ENCODE data around the gene NPC1. TPM values are rescaled to one million over a fixed set of nuclear protein-coding genes. Genes with fewer than 3 reads are reported as not detected.

Gene NPC1
- total and polyA plus RNA-seq, 2 donors, result 12.5 to 19.8 TPM

DNA sequence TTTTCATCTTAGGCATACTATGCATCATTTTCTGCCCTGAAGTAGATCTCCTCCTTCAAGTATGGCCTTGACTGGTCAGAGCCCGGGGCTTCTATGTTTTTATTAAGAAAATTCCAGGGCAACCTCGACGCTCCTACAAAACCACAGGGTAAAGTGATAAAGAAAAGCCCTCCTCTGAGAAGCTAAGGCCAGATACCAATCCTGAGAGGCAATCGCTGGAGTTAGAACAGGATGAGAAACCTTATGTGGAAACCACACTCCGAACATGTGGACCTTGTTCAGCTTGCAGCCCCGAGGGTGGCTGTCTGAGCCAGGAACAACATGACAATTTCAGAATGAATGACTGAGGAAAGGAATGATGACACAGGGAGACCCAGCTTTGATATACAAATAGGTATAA, 47.4 kb downstream of the NPC1 start:
- Histone ChIP-seq H3K9me3 (ENCODE audit: control insufficient read depth in 2 of 2, insufficient read depth in 1 of 2, low read length in 1 of 2) (no peaks in the 10 kb centered on the region), H3K27ac (ENCODE audit: low read depth in 1 of 2, low read length in 1 of 2) (no peak overlapping the region), H3K4me1 (ENCODE audit: control insufficient read depth in 2 of 2, insufficient read depth in 2 of 2, low read length in 2 of 2) (peaks cover 10 to 34% of the 10 kb centered on the region in 2 donors), H3K27me3 (ENCODE audit: control insufficient read depth in 2 of 2, insufficient read depth in 1 of 2, low read length in 1 of 2) (no peaks in the 10 kb centered on the region), H3K4me3 (ENCODE audit: low read length in 2 of 2) (no peak overlapping the region), H3K36me3 (ENCODE audit: control insufficient read depth in 2 of 2, insufficient read depth in 2 of 2, low read length in 1 of 2) (peaks cover 72 to 81% of the 10 kb centered on the region in 2 donors)
- WGBS, result 94% methylated on average over 6 of the region's 6 CpGs
- DNase-seq (ENCODE audit: low read depth in 6 of 9, low spot score in 9 of 9), result no peak

DNA sequence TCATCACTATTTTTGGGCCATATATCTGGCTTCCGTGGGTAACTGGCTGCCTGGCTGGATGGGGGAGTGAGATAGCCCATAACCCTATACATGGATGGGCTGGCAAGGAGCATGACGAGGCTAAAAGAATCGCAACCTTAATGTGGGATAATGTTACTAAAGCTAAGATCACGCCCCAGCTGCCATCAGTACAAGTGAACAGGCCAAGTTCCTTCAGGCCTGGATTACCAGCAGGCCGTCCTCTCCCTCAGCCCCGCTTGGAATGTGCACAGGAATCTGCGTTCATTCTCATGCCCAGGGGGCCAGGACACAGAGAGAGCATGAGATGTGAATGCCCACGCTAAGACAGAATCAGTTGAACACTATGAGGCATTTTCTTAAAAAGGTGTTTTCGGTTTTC, 48.3 kb downstream of the NPC1 start:
- Histone ChIP-seq H3K27me3 (ENCODE audit: control insufficient read depth in 2 of 2, insufficient read depth in 1 of 2, low read length in 1 of 2) (no peaks in the 10 kb centered on the region), H3K36me3 (ENCODE audit: control insufficient read depth in 2 of 2, insufficient read depth in 2 of 2, low read length in 1 of 2) (peaks cover 74 to 81% of the 10 kb centered on the region in 2 donors), H3K27ac (ENCODE audit: low read depth in 1 of 2, low read length in 1 of 2) (no peak overlapping the region), H3K4me3 (ENCODE audit: low read length in 2 of 2) (no peak overlapping the region), H3K9me3 (ENCODE audit: control insufficient read depth in 2 of 2, insufficient read depth in 1 of 2, low read length in 1 of 2) (no peaks in the 10 kb centered on the region), H3K4me1 (ENCODE audit: control insufficient read depth in 2 of 2, insufficient read depth in 2 of 2, low read length in 2 of 2) (peaks cover 10 to 34% of the 10 kb centered on the region in 2 donors)
- 97% methylated on average over 9 of the region's 9 CpGs for WGBS
- no peak for DNase-seq (ENCODE audit: low read depth in 6 of 9, low spot score in 9 of 9)

DNA sequence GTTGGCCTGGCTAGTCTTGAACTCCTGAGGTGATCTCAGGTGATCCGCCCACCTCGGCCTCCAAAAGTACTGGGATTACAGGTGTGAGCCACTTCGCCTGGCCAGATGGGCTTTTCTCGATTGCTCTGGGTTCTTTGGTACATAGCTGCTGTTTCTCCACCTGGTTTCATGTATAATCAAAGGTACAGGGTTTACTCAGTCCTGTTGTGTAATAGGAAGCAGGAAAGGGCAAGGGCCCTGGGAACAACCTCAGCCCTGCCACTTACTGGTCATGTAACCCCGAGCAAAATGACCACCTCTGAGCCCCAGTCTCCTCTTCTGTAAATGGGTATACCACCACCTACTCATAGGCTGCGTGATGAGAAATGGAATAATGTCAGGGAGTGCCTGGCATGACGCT, 49.0 kb downstream of the NPC1 start:
- H3K4me3 ChIP-seq (ENCODE audit: low read length in 2 of 2), result no peak overlapping the region
- no peaks in the 10 kb centered on the region for H3K9me3 ChIP-seq (ENCODE audit: control insufficient read depth in 2 of 2, insufficient read depth in 1 of 2, low read length in 1 of 2)
- no peak for DNase-seq (ENCODE audit: low read depth in 6 of 9, low spot score in 9 of 9)
- H3K4me1 ChIP-seq (ENCODE audit: control insufficient read depth in 2 of 2, insufficient read depth in 2 of 2, low read length in 2 of 2), result peaks cover 9 to 27% of the 10 kb centered on the region in 2 donors
- peaks cover 73 to 82% of the 10 kb centered on the region in 2 donors for H3K36me3 ChIP-seq (ENCODE audit: control insufficient read depth in 2 of 2, insufficient read depth in 2 of 2, low read length in 1 of 2)
- 98% methylated on average over 7 of the region's 7 CpGs for WGBS
- no peaks in the 10 kb centered on the region for H3K27me3 ChIP-seq (ENCODE audit: control insufficient read depth in 2 of 2, insufficient read depth in 1 of 2, low read length in 1 of 2)
- no peak overlapping the region for H3K27ac ChIP-seq (ENCODE audit: low read depth in 1 of 2, low read length in 1 of 2)

DNA sequence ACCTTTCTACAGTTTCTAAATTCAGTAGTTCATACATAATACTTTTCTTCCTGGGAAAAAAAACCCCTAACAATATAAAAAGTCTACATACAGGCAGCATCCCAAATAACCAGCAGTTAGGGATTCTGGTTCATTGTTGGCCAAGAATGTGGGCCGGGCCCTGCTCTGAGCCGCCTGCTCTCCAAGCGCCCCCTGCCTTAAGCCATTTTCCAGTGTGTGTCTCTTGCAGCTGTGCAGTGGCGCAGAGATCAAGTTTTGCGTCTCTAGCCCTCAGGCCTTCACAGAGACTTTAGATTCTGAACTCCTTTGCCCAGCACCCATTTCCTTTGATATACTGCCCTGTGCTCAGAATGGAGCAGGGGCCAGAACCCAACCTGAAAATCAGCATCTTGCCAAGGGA, 50.1 kb downstream of the NPC1 start:
- H3K27me3 ChIP-seq (ENCODE audit: control insufficient read depth in 2 of 2, insufficient read depth in 1 of 2, low read length in 1 of 2), result no peaks in the 10 kb centered on the region
- H3K4me1 ChIP-seq (ENCODE audit: control insufficient read depth in 2 of 2, insufficient read depth in 2 of 2, low read length in 2 of 2), result peaks cover 6 to 16% of the 10 kb centered on the region in 2 donors
- no peak overlapping the region for H3K4me3 ChIP-seq (ENCODE audit: low read length in 2 of 2)
- no peak overlapping the region for H3K27ac ChIP-seq (ENCODE audit: low read depth in 1 of 2, low read length in 1 of 2)
- WGBS, result 97% methylated on average over 5 of the region's 5 CpGs
- no peaks in the 10 kb centered on the region for H3K9me3 ChIP-seq (ENCODE audit: control insufficient read depth in 2 of 2, insufficient read depth in 1 of 2, low read length in 1 of 2)
- DNase-seq (ENCODE audit: low read depth in 6 of 9, low spot score in 9 of 9), result no peak
- peaks cover 78 to 90% of the 10 kb centered on the region in 2 donors for H3K36me3 ChIP-seq (ENCODE audit: control insufficient read depth in 2 of 2, insufficient read depth in 2 of 2, low read length in 1 of 2)

DNA sequence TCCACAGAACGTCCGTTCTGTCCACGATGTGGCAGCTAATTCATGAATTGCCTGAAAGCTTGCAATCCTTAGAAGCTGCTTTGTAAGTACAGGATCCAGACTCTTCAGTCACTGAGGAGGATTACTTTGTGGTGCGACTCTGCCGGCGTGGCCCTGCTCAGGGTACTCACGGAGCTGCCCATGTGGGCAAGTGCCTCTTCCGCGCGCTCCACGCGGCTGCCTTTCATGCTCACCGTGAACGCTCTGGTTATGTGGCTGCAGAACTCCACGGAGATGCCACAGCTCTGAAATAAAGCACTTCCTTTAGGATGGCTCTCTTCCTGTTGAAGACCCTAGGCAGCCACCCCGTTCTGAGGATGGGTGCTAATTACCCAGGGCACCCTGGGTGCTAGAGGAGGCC, 52.0 kb downstream of the NPC1 start:
- Histone ChIP-seq H3K4me1 (ENCODE audit: control insufficient read depth in 2 of 2, insufficient read depth in 2 of 2, low read length in 2 of 2) (no peaks in the 10 kb centered on the region), H3K36me3 (ENCODE audit: control insufficient read depth in 2 of 2, insufficient read depth in 2 of 2, low read length in 1 of 2) (peaks cover 88 to 98% of the 10 kb centered on the region in 2 donors), H3K27ac (ENCODE audit: low read depth in 1 of 2, low read length in 1 of 2) (no peak overlapping the region), H3K9me3 (ENCODE audit: control insufficient read depth in 2 of 2, insufficient read depth in 1 of 2, low read length in 1 of 2) (no peaks in the 10 kb centered on the region), H3K4me3 (ENCODE audit: low read length in 2 of 2) (no peak overlapping the region), H3K27me3 (ENCODE audit: control insufficient read depth in 2 of 2, insufficient read depth in 1 of 2, low read length in 1 of 2) (no peaks in the 10 kb centered on the region)
- WGBS, result 97% methylated on average over 16 of the region's 16 CpGs
- no peak for DNase-seq (ENCODE audit: low read depth in 6 of 9, low spot score in 9 of 9)

DNA sequence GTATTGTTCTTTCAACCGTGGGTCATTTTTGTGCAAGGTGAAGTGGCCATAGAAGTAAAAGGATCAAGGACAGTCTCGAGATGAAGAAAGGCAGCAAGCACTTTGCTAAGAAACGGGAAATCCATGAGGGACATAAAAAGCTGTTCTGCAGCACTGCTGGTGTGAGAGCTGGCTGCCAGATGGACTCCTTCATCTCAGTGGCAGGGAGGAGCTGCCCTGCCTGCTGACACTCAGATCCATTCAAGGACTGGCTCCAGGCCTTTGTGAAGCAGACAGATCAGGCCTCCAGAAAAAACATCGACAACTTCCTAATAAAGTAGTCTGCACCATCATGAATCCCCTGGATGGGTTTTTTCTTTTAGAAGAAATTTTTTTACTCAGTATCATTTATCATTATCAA, 53.5 kb downstream of the NPC1 start:
- H3K27me3 ChIP-seq (ENCODE audit: control insufficient read depth in 2 of 2, insufficient read depth in 1 of 2, low read length in 1 of 2), result no peaks in the 10 kb centered on the region
- no peaks in the 10 kb centered on the region for H3K9me3 ChIP-seq (ENCODE audit: control insufficient read depth in 2 of 2, insufficient read depth in 1 of 2, low read length in 1 of 2)
- DNase-seq (ENCODE audit: low read depth in 6 of 9, low spot score in 9 of 9), result no peak
- no peak overlapping the region for H3K27ac ChIP-seq (ENCODE audit: low read depth in 1 of 2, low read length in 1 of 2)
- H3K4me1 ChIP-seq (ENCODE audit: control insufficient read depth in 2 of 2, insufficient read depth in 2 of 2, low read length in 2 of 2), result no peaks in the 10 kb centered on the region
- WGBS, result 96% methylated on average over 4 of the region's 4 CpGs
- H3K36me3 ChIP-seq (ENCODE audit: control insufficient read depth in 2 of 2, insufficient read depth in 2 of 2, low read length in 1 of 2), result peaks cover 89 to 97% of the 10 kb centered on the region in 2 donors
- H3K4me3 ChIP-seq (ENCODE audit: low read length in 2 of 2), result no peak overlapping the region

DNA sequence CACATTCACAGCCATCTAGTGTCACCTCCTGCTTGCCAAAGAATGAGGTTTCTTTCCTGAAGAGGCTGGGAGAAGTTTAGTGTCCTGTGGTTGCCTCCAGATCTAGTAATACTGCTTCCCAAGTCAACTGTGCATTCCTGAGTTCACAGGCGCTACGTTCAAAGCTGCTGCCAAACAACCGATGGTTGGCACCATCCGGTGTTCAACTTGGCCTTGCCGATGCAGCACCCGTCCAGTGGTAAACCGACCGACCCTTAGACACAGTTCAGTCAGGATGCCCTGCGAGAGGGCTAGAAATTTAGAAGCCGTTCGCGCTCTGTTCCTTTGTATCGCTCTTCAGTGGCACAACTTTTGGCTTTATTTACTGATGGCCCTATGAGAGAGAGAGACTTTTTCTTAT, 54.4 kb downstream of the NPC1 start:
- peaks cover 91 to 96% of the 10 kb centered on the region in 2 donors for H3K36me3 ChIP-seq (ENCODE audit: control insufficient read depth in 2 of 2, insufficient read depth in 2 of 2, low read length in 1 of 2)
- H3K27ac ChIP-seq (ENCODE audit: low read depth in 1 of 2, low read length in 1 of 2), result no peak overlapping the region
- no peaks in the 10 kb centered on the region for H3K9me3 ChIP-seq (ENCODE audit: control insufficient read depth in 2 of 2, insufficient read depth in 1 of 2, low read length in 1 of 2)
- WGBS, result 95% methylated on average over 13 of the region's 13 CpGs
- DNase-seq (ENCODE audit: low read depth in 6 of 9, low spot score in 9 of 9), result no peak
- H3K4me1 ChIP-seq (ENCODE audit: control insufficient read depth in 2 of 2, insufficient read depth in 2 of 2, low read length in 2 of 2), result no peaks in the 10 kb centered on the region
- no peaks in the 10 kb centered on the region for H3K27me3 ChIP-seq (ENCODE audit: control insufficient read depth in 2 of 2, insufficient read depth in 1 of 2, low read length in 1 of 2)
- no peak overlapping the region for H3K4me3 ChIP-seq (ENCODE audit: low read length in 2 of 2)

DNA sequence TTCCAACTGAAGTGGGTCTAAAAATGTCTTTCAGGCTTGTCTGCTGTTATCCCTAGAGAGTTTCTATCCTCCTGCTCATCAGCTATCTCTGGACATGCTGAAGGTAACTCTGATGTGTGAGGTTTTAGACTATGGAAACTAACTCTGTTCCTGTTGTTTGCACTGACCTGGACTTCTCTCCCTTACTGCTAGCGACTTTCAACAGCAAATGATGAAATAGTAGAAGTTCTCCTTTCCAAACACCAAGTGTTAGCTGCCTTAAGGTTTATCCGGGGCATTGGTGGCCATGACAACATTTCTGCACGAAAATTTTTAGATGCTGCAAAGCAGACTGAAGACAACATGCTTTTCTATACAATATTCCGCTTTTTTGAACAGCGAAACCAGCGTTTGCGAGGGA, 56.1 kb downstream of the NPC1 start:
- no peak for DNase-seq (ENCODE audit: low read depth in 6 of 9, low spot score in 9 of 9)
- Histone ChIP-seq H3K36me3 (ENCODE audit: control insufficient read depth in 2 of 2, insufficient read depth in 2 of 2, low read length in 1 of 2) (peaks cover 87 to 92% of the 10 kb centered on the region in 2 donors), H3K27me3 (ENCODE audit: control insufficient read depth in 2 of 2, insufficient read depth in 1 of 2, low read length in 1 of 2) (no peaks in the 10 kb centered on the region), H3K4me1 (ENCODE audit: control insufficient read depth in 2 of 2, insufficient read depth in 2 of 2, low read length in 2 of 2) (no peaks in the 10 kb centered on the region), H3K4me3 (ENCODE audit: low read length in 2 of 2) (no peak overlapping the region), H3K9me3 (ENCODE audit: control insufficient read depth in 2 of 2, insufficient read depth in 1 of 2, low read length in 1 of 2) (no peaks in the 10 kb centered on the region), H3K27ac (ENCODE audit: low read depth in 1 of 2, low read length in 1 of 2) (no peak overlapping the region)
- 96% methylated on average over 7 of the region's 7 CpGs for WGBS

DNA sequence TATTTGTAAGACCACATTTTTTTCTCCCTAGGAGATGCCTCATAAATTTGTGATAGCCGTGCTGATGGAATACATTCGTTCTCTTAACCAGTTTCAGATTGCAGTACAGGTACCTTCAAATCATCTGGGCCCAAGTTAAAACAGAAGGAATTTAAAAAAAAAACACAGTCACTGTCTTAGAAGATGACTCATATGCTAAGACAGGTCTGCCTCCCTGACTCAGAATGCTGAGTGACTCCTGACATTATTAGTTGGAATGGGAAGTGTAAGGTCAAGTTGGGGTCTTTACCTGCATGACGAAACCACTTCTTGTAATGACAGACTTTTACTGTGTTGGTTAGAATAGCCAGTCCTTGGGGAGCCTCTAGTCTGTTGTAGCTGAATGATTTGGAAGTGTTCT, 56.7 kb downstream of the NPC1 start:
- no peak overlapping the region for H3K27ac ChIP-seq (ENCODE audit: low read depth in 1 of 2, low read length in 1 of 2)
- H3K4me3 ChIP-seq (ENCODE audit: low read length in 2 of 2), result no peak overlapping the region
- H3K36me3 ChIP-seq (ENCODE audit: control insufficient read depth in 2 of 2, insufficient read depth in 2 of 2, low read length in 1 of 2), result peaks cover 84 to 88% of the 10 kb centered on the region in 2 donors
- WGBS, result 96% methylated on average over 3 of the region's 3 CpGs
- DNase-seq (ENCODE audit: low read depth in 6 of 9, low spot score in 9 of 9), result no peak
- no peaks in the 10 kb centered on the region for H3K9me3 ChIP-seq (ENCODE audit: control insufficient read depth in 2 of 2, insufficient read depth in 1 of 2, low read length in 1 of 2)
- H3K27me3 ChIP-seq (ENCODE audit: control insufficient read depth in 2 of 2, insufficient read depth in 1 of 2, low read length in 1 of 2), result no peaks in the 10 kb centered on the region
- no peaks in the 10 kb centered on the region for H3K4me1 ChIP-seq (ENCODE audit: control insufficient read depth in 2 of 2, insufficient read depth in 2 of 2, low read length in 2 of 2)

Measured in thymus (tissue), 11 donors.